ENCODE results near the gene PSMB7.

DNA sequence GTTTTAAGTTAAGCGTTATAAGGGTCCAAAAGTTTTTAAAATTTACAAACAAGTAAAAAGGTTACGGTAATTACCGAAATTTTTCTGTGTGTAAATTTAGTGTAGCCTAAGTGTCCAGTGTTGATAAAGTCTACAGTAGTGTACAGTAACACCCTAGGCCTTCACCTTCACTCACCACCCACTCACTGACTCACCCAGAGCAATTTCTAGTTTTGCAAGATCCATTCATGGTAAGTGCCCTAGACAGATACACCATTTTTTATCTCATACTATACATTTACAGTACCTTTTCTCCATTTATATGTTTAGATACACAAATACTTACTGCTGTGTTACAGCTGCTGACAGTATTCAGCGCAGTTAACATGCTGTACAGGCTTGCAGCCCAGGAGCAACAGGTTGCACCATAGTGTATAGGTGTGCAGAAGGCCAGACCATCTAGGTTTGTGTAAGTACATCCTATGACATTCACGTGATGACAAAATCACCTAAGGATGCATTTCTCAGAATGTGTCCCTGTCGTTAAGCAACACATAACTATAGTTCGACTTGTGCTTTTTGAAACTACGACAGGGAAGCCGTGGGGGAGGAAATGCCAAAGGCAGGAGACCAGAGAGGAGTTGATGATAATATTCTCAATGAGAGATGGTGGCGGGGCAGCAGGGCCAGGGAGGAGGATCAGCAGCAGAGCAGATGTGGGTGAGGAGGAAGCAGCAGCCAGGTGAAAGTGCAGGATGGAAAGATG lies 48.6 kb downstream of the PSMB7 start:
- TF ChIP-seq CTCF (IDR thresholded peaks at IDR 0.05; ENCODE audit: insufficient read depth, low read length, poor library complexity, severe bottlenecking) = no peak
- no peak for TF ChIP-seq EZH2phosphoT487 (conservative IDR thresholded peaks at IDR 0.05; ENCODE audit: low read length)
